ENCODE results near the gene WDR35.

GRCh38 chr2:19955544-19956422 lies 34.1 kb downstream of the WDR35 start:
- TF ChIP-seq CTCF (IDR thresholded peaks at IDR 0.05) (peak in 1 of 3 donors; percentile 13), POLR2A (IDR thresholded peaks at IDR 0.05) (no peak)

All from lower leg skin (tissue), 3 donors.